DMS153 treated with DMSO at 0.1 percent for 48 hours (cell line): ENCODE results near the gene SERINC4.
"Not testable (repeated sequence)": the region's sequence is repeated elsewhere in the genome, so short reads cannot be mapped to it uniquely, and the experiment has no call there.

ENCODE experiments used
- DNase-seq: peaks from one replicate; lab custom pipeline; 2025; ENCODE audit not compliant: unreplicated experiment; lab: John Stamatoyannopoulos, UW

The SERINC4 gene

GRCh38 chr15:43799945-43800285 is at the start of gene SERINC4:
TSS of gene SERINC4 (minus strand) at chr15:43800220. CDS start at chr15:43799986, 234 bp downstream.
- no peak for DNase-seq

- no peak for DNase-seq
These were observed 45.4 kb upstream of the SERINC4 start for GRCh38 chr15:43845421-43845820.

DNA sequence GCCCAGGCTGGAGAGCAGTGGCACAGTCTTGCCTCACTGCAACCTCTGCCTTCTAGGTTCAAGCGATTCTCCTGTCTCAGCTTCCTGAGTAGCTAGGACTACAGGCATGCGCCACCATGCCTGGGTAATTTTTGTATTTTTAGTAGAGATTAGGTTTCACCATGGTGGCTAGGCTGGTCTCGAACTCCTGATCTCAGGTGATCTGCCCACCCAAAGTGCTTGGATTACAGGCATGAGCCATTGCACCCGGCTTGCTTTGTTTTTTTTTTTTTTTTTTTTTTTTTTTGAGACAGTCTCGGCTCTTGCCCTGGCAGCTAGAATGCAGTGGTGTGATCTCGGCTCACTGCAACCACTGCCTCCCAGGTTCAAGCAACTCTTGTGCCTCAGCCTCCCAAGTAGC is 32.5 kb upstream of the SERINC4 start:
- not testable (repeated sequence) for DNase-seq

- DNase-seq, result not testable (repeated sequence)
These were observed 31.6 kb upstream of the SERINC4 start for GRCh38 chr15:43831519-43832052.

DNA sequence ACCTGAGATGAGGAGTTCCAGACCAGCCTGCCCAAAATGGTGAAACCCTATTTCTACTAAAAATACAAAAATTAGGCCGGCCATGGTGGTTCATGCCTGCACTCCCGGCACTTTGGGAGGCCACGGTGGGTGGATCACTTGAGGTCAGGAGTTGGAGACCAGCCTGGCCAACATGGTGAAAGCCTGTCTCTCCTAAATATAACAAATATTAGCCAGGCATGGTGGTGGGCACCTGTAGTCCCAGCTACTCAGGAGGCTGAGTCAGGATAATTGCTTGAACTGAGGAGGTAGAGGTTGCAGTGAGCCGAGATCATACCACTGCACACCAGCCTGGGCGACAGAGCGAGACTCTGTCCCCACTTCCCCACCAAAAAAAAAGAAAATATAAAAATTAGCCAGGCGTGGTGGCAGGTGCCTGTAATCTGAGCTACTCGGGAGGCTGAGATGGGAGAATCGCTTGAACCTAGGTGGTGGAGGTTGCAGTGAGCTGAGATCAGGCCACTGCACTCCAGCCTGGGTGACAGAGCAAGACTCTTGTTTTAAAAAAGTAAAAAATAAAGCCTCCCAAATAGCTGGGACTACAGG is 30.8 kb upstream of the SERINC4 start:
- not testable (repeated sequence) for DNase-seq

DNA sequence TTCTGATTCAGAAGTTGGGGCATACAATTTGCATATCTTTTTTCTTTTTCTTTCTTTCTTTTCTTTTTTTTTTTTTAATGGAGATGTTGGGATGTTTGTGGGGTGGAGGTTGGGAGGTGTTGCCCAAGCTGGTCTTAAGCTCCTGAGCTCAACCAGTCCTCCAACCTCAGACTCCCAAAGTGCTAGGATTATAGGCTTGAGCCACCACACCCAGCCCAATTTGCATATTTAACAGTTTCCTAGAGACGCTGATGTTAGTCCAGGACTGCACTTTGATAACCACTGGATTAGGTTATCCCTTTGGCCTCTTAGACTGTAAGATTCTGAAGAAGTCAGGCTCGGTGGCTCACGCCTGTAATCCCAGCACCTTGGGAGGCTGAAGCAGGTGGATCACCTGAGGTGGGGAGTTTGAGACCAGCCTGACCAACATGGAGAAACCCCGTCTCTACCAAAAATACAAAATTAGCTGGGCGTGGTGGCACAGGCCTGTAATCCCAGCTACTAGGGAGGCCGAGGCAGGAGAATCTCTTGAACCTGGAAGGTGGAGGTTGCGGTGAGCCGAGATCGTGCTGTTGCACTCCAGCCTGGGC is 30.0 kb upstream of the SERINC4 start:
- not testable (repeated sequence) for DNase-seq

DNA sequence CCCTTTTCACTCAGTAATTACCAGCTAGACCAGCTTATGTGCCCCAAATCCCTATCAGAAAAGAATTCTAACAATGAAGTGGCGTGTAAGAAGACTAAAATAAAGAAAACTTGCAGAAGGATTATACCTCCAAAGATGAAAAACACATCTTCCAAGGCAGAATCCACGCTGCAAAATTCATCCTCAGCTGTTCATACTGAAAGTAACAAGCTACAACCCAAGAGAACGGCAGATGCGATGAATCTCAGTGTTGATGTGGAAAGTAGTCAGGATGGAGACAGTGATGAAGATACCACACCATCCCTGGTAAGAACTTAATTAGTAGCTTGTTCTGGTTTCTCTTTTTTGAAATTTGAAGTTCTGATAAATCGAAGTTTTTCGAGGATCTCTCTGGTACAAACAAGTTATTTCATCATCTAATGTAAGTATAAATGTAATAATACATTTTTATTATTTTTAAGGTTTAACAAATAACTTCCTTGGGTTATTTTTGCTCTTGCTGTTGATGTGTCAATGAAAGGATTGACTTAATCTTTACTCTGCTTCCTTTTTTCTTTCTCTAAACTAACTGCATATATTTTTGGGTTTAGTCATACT is 28.1 kb upstream of the SERINC4 start:
- DNase-seq, result no peak

DNA sequence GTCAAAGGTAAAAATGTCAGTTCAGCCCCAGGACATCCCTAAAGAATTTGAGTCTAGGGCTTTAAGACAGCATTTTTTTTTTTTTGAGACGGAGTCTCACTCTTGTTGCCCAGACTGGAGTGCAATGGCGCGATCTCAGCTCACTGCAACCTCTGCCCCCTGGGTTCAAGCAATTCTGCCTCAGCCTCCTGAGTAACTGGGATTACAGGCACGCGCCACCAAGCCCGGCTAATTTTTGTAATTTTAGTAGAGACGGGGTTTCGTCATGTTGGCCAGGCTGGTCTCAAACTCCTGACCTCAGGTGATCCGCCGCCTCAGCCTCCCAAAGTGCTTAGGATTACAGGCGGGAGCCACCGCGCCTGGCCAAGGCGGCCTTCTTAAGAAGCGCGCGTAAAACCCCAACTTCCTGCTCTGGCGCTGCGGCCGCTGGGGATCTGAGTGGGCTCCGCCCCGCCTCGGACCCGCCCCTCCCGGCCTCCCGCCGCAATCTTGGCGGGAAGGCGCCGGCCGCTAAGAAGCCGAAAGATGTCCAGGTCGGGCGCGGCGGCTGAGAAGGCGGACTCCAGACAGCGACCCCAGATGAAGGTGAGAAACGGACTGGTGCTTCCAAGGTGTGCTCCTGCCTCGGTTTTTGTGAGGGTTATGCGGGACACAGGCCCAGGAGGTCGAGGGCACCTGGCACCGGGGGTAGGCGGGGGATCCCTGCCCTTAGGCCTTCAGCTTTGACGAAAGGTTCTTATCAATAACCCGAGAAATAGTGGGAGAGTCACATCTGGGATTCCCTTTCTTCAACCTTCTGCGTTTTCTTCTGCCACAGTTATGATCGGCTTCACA is 26.7 kb upstream of the SERINC4 start, which contains the start of gene WDR76:
TSS of gene WDR76 (plus strand) at position 495 of the 834 bp plus-strand sequence. CDS start at position 526, 31 bp downstream.
- no peak for DNase-seq

DNA sequence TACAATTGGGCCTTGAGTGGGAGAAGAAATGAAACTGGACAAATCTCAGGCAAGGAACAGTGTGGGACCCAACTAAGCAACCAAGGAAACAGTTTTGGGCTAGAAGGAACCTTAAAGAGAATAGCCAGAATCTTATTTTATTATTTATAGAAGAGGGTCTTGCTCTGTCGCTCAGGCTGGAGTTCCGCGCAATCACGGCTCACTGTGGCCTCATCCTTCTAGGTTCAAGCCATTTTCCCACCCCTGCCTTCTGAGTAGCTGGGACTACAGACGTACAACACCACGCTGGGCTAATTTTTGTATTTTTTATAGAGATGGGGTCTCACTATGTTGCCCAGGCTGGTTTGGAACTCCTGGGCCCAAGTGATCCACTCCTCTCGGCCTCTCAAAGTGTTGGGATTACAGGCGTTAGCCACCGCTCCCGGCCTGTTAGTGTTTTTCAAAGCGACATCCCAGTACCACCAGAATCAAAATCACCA is 26.0 kb upstream of the SERINC4 start:
- no peak for DNase-seq

DNA sequence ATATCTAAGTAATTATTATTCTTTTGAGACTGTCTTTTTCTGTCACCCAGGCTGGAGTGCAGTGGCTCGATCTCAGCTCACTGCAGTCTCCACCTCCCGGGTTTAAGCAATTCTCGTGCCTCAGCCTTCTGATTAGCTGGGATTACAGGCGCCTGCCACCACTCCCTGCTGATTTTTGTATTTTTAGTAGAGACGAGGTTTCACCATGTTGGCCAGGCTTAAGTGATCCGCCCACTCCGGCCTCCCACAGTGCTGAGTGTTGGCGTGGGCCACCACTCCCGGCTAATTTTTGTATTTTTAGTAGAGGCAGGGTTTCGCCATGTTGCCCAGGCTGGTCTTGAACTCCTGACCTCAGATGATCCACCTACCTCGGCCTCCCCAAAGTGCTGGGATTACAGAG is 25.3 kb upstream of the SERINC4 start:
- not testable (repeated sequence) for DNase-seq

DNA sequence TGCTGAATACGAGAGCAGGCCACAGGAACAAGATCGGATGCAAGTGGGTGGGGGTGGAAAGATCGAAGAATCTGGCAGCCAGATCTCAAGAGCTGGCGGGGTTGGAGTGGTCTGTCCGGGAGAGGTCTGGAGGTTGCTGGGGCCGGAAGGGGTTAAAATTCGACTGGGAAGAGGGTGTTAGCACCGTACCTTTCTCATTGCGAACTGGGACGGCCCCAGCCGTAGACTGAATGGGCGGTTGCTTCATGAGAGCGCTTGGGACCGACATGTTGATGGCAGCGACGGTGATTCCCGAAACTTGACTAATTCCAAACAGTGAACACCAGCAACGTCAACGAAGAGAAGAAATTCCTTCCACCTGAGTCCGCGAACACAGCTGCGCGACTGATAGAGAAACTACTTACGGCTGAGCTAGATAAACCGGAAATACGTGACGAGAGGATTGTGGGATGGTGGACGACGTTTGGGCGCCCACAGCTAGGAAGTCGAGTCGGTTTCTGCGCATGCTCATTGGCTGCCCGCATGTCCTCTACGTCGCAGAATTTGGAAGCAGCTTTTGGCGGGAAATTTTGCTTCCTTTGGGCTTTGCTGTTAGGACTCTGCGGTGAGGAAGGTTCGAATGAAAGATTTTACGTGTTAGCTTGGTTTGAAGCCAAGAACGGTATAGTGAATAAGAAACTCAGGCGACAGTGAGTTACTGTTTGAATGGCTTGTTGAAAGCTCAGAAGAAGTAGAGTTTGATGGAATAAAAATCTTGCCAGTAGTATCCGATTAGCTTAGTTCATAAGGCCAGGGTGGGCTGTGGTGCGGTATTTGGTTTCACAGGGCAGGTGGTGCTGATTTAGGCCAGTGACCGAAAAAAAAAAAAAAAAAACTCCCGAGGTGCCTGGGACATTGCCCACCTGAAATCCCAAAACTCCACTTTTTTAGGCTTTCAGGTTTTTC is 24.6 kb upstream of the SERINC4 start, which contains the start of gene MFAP1:
TSS of gene MFAP1 (minus strand) at position 389 of the 945 bp plus-strand sequence. CDS start at position 268, 121 bp downstream.
- peak; percentile 85 for DNase-seq

DNA sequence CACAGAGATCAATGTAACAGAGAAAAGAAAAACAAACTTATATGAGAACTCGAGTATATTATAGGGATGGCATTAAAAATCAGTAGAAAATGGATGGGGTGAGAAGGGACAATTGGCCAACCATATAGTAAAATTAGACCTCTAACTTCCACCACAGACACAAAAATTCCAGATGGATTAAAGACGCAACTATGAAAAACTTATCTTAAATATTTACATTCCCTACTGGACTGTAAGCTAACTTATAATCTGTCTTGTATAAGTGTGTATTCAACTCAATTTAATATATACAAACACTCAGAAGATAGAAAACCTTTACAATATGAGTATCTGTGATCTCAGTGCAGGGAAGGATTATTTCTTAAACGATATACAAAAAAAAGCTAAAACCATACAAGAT is 21.5 kb upstream of the SERINC4 start:
- DNase-seq, result no peak

- DNase-seq, result not testable (repeated sequence)
These were observed 15.0 kb upstream of the SERINC4 start for GRCh38 chr15:43815064-43815463.

GRCh38 chr15:43808960-43809678 is 9.1 kb upstream of the SERINC4 start:
- no peak for DNase-seq

- DNase-seq, result no peak
These were observed 8.5 kb upstream of the SERINC4 start for GRCh38 chr15:43808435-43808950.

- DNase-seq, result not testable (repeated sequence)
These were observed 2.7 kb upstream of the SERINC4 start for GRCh38 chr15:43802676-43803075.

GRCh38 chr15:43800286-43801141 is 494 bp upstream of the SERINC4 start, which contains the start of gene HYPK:
TSS of gene HYPK (plus strand) at chr15:43800599. CDS start at chr15:43800623, 24 bp downstream.
- DNase-seq, result peak; percentile 52
